K562 (cell line): ENCODE data around the gene MPDU1. TPM values are rescaled to one million over a fixed set of nuclear protein-coding genes. Genes with fewer than 3 reads are reported as not detected.

ENCODE experiments used
- ARHGAP35 ChIP-seq: fragments of 450-650 bp; IDR thresholded peaks from 2 replicates; pipeline ENCODE4 v1.6.1; 2018; ENCODE audit not compliant: partially characterized antibody
- BMI1 ChIP-seq: fragments of 150-350 bp; IDR thresholded peaks from 2 replicates; pipeline ENCODE4 v1.6.1; 2014; ENCODE audit warnings: low read length
- EGR1 ChIP-seq: fragments of 450-650 bp; conservative IDR thresholded peaks from 2 replicates; pipeline ENCODE4 v1.6.1; 2017; ENCODE audit warnings: mild to moderate bottlenecking
- ERF ChIP-seq: fragments of 450-650 bp; formaldehyde crosslinking; IDR thresholded peaks from 2 replicates; pipeline ENCODE4 v1.4.0; 2020; ENCODE audit warnings: mild to moderate bottlenecking, mixed read lengths
- HNRNPH1 ChIP-seq: fragments of 200-400 bp; formaldehyde crosslinking; optimal IDR thresholded peaks from 2 replicates; pipeline ENCODE3; 2017; ENCODE audit warnings: low read depth, mild to moderate bottlenecking, low read length, moderate library complexity
- KLF16 ChIP-seq: IDR thresholded peaks from 2 replicates; pipeline ENCODE4 v1.6.1; 2016; ENCODE audit warnings: antibody characterized with exemption
- NFRKB ChIP-seq: fragments of 450-650 bp; IDR thresholded peaks from 2 replicates; pipeline ENCODE4 v1.6.1; 2016; ENCODE audit warnings: low read depth
- NR3C1 ChIP-seq: sonication (generic); formaldehyde crosslinking; IDR thresholded peaks from 2 replicates; pipeline ENCODE4 v1.8.1; 2022; ENCODE audit warnings: missing genetic modification reagents
- PHF8 ChIP-seq: fragments of 200-600 bp; sonication (generic); IDR thresholded peaks from 2 replicates; pipeline ENCODE4 v1.6.1; 2012; ENCODE audit warnings: mixed run types, mild to moderate bottlenecking, inconsistent platforms, low read length, moderate library complexity, borderline replicate concordance
- RBM15 ChIP-seq: fragments of 200-400 bp; formaldehyde crosslinking; IDR thresholded peaks from 2 replicates; pipeline ENCODE4 v1.6.1; 2018; ENCODE audit warnings: mild to moderate bottlenecking, low read length, moderate library complexity; ENCODE audit not compliant: insufficient read depth
- RNF2 ChIP-seq: sonication (generic); IDR thresholded peaks from 2 replicates; pipeline ENCODE4 v1.6.1; 2016
- SREBF1 ChIP-seq: fragments of 150-350 bp; IDR thresholded peaks from 2 replicates; pipeline ENCODE4 v1.6.1; 2014; ENCODE audit warnings: antibody characterized with exemption, low read depth, low read length, borderline replicate concordance
- TCFL5 ChIP-seq: fragments of 250-450 bp; sonication (Bioruptor Pico); conservative IDR thresholded peaks from 2 replicates; pipeline ENCODE4 v1.6.1; 2021; ENCODE audit warnings: mild to moderate bottlenecking, moderate library complexity, matching md5 sums
- TRIM24 ChIP-seq, 2 experiments: fragments of 450-650 bp; IDR thresholded peaks; 2 replicates each; pipeline ENCODE4 v1.6.1; 2016
- ZFP30 ChIP-seq: fragments of 250-450 bp; sonication (Bioruptor Pico); IDR thresholded peaks from 2 replicates; pipeline ENCODE4 v1.8.0; 2022; ENCODE audit warnings: moderate library complexity, mild to moderate bottlenecking, inconsistent platforms, borderline replicate concordance
- ZNF764 ChIP-seq: fragments of 250-450 bp; sonication (Bioruptor Pico); IDR thresholded peaks from 2 replicates; pipeline ENCODE4 v1.4.0; 2020; ENCODE audit warnings: low read depth, mild to moderate bottlenecking, moderate library complexity
- polyA plus RNA-seq, 8 experiments: library from polyadenylated mRNA; depleted of rRNA in 4 of 8; stranded (reverse) in 5 of 8; unstranded in 3 of 8; fragments of >200 nt; fragmentation: Nextera tagmentation in 2 of 8; fragmentation: Illumina TruSeq in 1 of 8; extraction: Ambion mirVana in 2 of 8; extraction: Trizol in 1 of 8; gene quantifications; 2 replicates each; pipeline versions ENCODE4 v1.2.1 to v1.2.3, GENCODE V29; 2011 to 2014; ENCODE audit warnings: inconsistent platforms in 1 of 8, missing spikeins in 1 of 8
- total RNA-seq, 7 experiments: library from RNA; depleted of rRNA in 6 of 7; stranded (reverse); fragments of >200 nt in 6 of 7; fragmentation: Illumina TruSeq in 2 of 7; extraction: Trizol in 2 of 7; gene quantifications; 2 replicates each; pipeline versions ENCODE4 v1.2.1 to v1.2.3, GENCODE V29; 2011 to 2021; ENCODE audit warnings: low replicate concordance in 1 of 7
- TF ChIP-seq, protein P1 (sequence below): sonication (generic); formaldehyde crosslinking; IDR thresholded peaks from 2 replicates; pipeline ENCODE4 v1.8.1; 2023; ENCODE audit warnings: mild to moderate bottlenecking, missing genetic modification reagents
- TF ChIP-seq, protein P2 (sequence below): sonication (generic); formaldehyde crosslinking; IDR thresholded peaks from 2 replicates; pipeline ENCODE4 v1.8.0; 2022; ENCODE audit warnings: mild to moderate bottlenecking, missing genetic modification reagents
- TF ChIP-seq, protein P3 (sequence below): fragments of 450-650 bp; formaldehyde crosslinking; IDR thresholded peaks from 2 replicates; pipeline ENCODE4 v1.4.0; 2020; ENCODE audit warnings: mild to moderate bottlenecking
- TF ChIP-seq, protein P4 (sequence below), 2 experiments: IDR thresholded peaks; 2 replicates each; pipeline ENCODE4 v1.6.1; 2012; ENCODE audit warnings: improper control_type of control experiment in 2 of 2, low read depth in 2 of 2, low read length in 2 of 2, borderline replicate concordance in 1 of 2

MPDU1 gene
- total and polyA plus RNA-seq, 9 of the 15 experiments (the other 6 are each of a cell fraction or from before 2014, with no cell fraction given) = 4.9 to 179 (median 77.1) TPM

DNA sequence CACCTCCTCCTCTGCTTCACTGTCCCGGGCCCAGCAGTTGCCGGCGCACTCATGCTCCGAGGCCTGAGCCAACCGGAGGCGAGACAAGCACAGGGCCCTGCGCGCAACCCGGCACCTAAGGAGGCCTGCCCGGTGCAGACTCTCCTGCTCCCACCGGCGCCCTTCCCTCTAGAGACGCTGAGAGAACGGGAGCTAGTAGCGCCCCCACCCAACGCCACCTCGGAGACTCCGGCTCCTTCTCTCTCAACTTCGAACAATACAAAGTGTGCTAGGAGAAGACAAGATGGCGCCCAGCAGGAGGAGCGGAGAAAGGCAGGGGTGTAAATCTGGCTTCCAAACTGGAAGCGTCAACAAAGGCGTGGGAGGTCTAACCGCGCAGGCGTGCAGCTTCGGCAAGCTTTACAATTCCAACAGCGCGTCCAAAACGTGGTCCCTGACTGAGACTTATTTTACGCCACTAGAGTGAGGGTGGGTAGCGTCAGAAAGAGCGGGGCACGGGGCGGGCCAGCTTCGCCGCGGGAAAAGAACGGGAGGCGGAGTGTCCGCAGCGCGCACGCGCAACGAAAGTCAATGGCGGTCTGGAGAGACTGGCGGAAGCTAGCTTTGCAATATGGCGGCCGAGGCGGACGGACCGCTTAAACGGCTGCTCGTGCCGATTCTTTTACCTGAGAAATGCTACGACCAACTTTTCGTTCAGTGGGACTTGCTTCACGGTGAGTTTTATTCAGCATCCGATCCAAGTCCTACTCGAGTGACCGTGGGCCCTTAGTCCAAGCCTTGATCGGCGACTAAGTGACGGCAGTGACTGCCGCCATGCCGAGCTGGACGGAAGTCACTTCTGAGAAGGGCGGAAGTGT is at the start of gene MPDU1 (continued):
- TF ChIP-seq, protein P1, sequence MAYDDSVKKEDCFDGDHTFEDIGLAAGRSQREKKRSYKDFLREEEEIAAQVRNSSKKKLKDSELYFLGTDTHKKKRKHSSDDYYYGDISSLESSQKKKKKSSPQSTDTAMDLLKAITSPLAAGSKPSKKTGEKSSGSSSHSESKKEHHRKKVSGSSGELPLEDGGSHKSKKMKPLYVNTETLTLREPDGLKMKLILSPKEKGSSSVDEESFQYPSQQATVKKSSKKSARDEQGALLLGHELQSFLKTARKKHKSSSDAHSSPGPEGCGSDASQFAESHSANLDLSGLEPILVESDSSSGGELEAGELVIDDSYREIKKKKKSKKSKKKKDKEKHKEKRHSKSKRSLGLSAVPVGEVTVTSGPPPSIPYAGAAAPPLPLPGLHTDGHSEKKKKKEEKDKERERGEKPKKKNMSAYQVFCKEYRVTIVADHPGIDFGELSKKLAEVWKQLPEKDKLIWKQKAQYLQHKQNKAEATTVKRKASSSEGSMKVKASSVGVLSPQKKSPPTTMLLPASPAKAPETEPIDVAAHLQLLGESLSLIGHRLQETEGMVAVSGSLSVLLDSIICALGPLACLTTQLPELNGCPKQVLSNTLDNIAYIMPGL = no peak
- TF ChIP-seq BMI1 = no peak
- TF ChIP-seq, protein P2, sequence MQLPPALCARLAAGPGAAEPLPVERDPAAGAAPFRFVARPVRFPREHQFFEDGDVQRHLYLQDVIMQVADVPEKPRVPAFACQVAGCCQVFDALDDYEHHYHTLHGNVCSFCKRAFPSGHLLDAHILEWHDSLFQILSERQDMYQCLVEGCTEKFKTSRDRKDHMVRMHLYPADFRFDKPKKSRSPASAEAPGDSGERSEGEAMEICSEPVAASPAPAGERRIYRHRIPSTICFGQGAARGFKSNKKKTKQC (CRISPR knock-in tag) = peak; percentile 39; the same call in 1 of the 2 replicates
- TF ChIP-seq PHF8 = peak; percentile 74
- TF ChIP-seq, protein P3, sequence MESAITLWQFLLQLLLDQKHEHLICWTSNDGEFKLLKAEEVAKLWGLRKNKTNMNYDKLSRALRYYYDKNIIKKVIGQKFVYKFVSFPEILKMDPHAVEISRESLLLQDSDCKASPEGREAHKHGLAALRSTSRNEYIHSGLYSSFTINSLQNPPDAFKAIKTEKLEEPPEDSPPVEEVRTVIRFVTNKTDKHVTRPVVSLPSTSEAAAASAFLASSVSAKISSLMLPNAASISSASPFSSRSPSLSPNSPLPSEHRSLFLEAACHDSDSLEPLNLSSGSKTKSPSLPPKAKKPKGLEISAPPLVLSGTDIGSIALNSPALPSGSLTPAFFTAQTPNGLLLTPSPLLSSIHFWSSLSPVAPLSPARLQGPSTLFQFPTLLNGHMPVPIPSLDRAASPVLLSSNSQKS (CRISPR knock-in tag) = no peak
- TF ChIP-seq RBM15 = no peak
- TF ChIP-seq, protein P4, sequence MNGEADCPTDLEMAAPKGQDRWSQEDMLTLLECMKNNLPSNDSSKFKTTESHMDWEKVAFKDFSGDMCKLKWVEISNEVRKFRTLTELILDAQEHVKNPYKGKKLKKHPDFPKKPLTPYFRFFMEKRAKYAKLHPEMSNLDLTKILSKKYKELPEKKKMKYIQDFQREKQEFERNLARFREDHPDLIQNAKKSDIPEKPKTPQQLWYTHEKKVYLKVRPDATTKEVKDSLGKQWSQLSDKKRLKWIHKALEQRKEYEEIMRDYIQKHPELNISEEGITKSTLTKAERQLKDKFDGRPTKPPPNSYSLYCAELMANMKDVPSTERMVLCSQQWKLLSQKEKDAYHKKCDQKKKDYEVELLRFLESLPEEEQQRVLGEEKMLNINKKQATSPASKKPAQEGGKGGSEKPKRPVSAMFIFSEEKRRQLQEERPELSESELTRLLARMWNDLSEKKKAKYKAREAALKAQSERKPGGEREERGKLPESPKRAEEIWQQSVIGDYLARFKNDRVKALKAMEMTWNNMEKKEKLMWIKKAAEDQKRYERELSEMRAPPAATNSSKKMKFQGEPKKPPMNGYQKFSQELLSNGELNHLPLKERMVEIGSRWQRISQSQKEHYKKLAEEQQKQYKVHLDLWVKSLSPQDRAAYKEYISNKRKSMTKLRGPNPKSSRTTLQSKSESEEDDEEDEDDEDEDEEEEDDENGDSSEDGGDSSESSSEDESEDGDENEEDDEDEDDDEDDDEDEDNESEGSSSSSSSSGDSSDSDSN (IDR thresholded peaks at IDR 0.05; ENCODE audit: borderline replicate concordance in 1 of 2, low read depth in 2 of 2, low read length in 2 of 2) = no peak
- TF ChIP-seq TRIM24 (IDR thresholded peaks at IDR 0.05) = peak in 1 of 2 experiments; percentile 81; a peak in 1 of 4 replicates
- no peak for TF ChIP-seq ARHGAP35
- TF ChIP-seq KLF16 = peak; percentile 56; the same call in 1 of the 2 replicates
- peak; percentile 39; the same call in 1 of the 2 replicates for TF ChIP-seq NR3C1 (CRISPR knock-in tag)
- TF ChIP-seq SREBF1 = no peak
- TF ChIP-seq RNF2 = peak; percentile 57; the same call in 1 of the 2 replicates
- no peak for TF ChIP-seq TCFL5 (CRISPR knock-in tag)
- TF ChIP-seq ZNF764 = no peak
- peak; percentile 99 for TF ChIP-seq NFRKB
- no peak for TF ChIP-seq ZFP30 (CRISPR knock-in tag)
- TF ChIP-seq ERF (CRISPR knock-in tag) = 0 out of 2 replicates have a peak, but pooled peaks have one; percentile 54
- no peak for TF ChIP-seq HNRNPH1
- TF ChIP-seq EGR1 = peak; percentile 92
